Stomach (tissue), 9 donors: ENCODE data around the gene DNAJC16. TPM values are rescaled to one million over a fixed set of nuclear protein-coding genes. Genes with fewer than 3 reads are reported as not detected.
A peak's percentile ranks its signal among the peaks of the same experiment; 100 is the strongest.
"Not testable (repeated sequence)": the region's sequence is repeated elsewhere in the genome, so short reads cannot be mapped to it uniquely, and the experiment has no call there.

Experiments
- DNase-seq, 2 donors: peaks; one replicate each; pipeline versions ENCODE4 v3.0.0 to v3.0.0-alpha.2; 2013 to 2019
- H3K27ac ChIP-seq, 5 donors: fragments of 200-600 bp in 4 of 5; sonication (generic) in 4 of 5; one replicate each; pipeline ENCODE4 v1.5.1; 2013 to 2019; ENCODE audit warnings: mild to moderate bottlenecking in 1 of 5, moderate library complexity in 1 of 5
- H3K27me3 ChIP-seq, 3 donors: fragments of 200-600 bp; sonication (generic); one replicate each; pipeline ENCODE4 v1.5.1; 2017 to 2019; ENCODE audit warnings: mixed run types in 1 of 3
- H3K36me3 ChIP-seq, 4 donors: fragments of 200-600 bp; sonication (generic); 1 replicate in 3 of 4; 2 replicates in 1 of 4; pipeline ENCODE4 v1.5.1; 2016 to 2019
- H3K4me1 ChIP-seq, 4 donors: fragments of 200-600 bp; sonication (generic); one replicate each; pipeline ENCODE4 v1.5.1; 2016 to 2019
- H3K4me3 ChIP-seq, 4 donors: fragments of 200-600 bp; sonication (generic) in 3 of 4; one replicate each; pipeline ENCODE4 v1.5.1; 2016 to 2019; ENCODE audit warnings: mild to moderate bottlenecking in 1 of 4
- H3K9me3 ChIP-seq, 4 donors: fragments of 200-600 bp; sonication (generic); one replicate each; pipeline ENCODE4 v1.5.1; 2016 to 2019
- EP300 ChIP-seq: sonication (generic); formaldehyde crosslinking; IDR thresholded peaks from one replicate; pipeline ENCODE4 v1.6.1; 2017; ENCODE audit warnings: antibody characterized with exemption
- POLR2A ChIP-seq, 4 donors: fragments of 450-650 bp; IDR thresholded peaks; one replicate each; pipeline ENCODE4 v1.6.1; 2016; ENCODE audit warnings: antibody characterized with exemption in 4 of 4, control low read depth in 2 of 4, mild to moderate bottlenecking in 1 of 4, moderate library complexity in 1 of 4
- POLR2AphosphoS5 ChIP-seq, 3 donors: sonication (generic); formaldehyde crosslinking; IDR thresholded peaks; one replicate each; pipeline ENCODE4 v1.6.1; 2016; ENCODE audit warnings: antibody characterized with exemption in 3 of 3
- WGBS, 5 donors: extraction: QIAGEN DNeasy Blood & Tissue Kit in 3 of 5; methylation state at CpG; one replicate each; pipeline versions ENCODE4 v1.1.5 to v1.1.7; 2013 to 2018; 5-methylcytosine and 5-hydroxymethylcytosine counted together
- intact Hi-C: fragments of 100-400 bp; cut with DNase I; formaldehyde crosslinking; loops from one replicate; pipeline ENCODE4 v1.15.1; 2023; ENCODE audit warnings: low total_unique reads
- polyA plus RNA-seq, 3 donors: library from polyadenylated mRNA; stranded (reverse); fragments of 200-250 nt; gene quantifications; one replicate each; pipeline ENCODE4 v1.2.3, GENCODE V29; 2013
- total RNA-seq, 5 donors: library from RNA; depleted of rRNA; stranded (reverse); fragments of >200 nt; gene quantifications; one replicate each; pipeline versions ENCODE4 v1.1.0 to v1.2.3, GENCODE V29; 2014 to 2016
- TF ChIP-seq, protein P1 (sequence below), 7 experiments: fragments of 450-650 bp in 4 of 7; fragments of 200-600 bp in 3 of 7; sonication (generic) in 3 of 7; IDR thresholded peaks; one replicate each; pipeline ENCODE4 v1.5.1; 2016 to 2019; ENCODE audit warnings: antibody characterized with exemption in 7 of 7, control low read depth in 2 of 7, mild to moderate bottlenecking in 1 of 7
- donor health status: healthy with polysubstance abuse.
- donor health status: Bipolar disorder and iron deficiency.
- donor health status: healthy.

DNAJC16 gene
- total and polyA plus RNA-seq, 8 donors: 1.8 to 26.4 (median 8.9) TPM

DNA sequence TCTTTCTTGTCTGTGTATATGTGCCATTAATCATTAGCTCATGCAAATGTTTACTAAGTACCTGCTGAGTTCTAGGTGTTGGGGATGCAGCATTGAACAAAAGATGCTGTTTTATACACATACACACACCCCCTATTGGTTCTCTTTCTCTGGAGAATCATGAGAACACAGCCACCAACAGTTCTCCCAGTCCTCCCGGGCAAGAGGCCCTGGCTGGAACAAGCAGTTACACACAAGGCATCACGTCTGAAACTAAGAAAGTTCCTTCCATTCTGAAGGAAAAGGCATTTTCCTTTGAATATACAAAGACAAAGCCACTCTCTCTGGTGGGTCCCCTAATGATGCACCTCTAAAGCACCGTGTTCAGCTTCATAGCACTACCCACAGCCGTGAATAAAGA, 13.5 kb upstream of the DNAJC16 start:
- no peak overlapping the region for H3K4me3 ChIP-seq
- H3K27ac ChIP-seq: peak overlapping the region in 2 of 5 donors; percentile 18 to 25
- peaks cover 5 to 47% (median 29%) of the 10 kb centered on the region in 4 donors for H3K36me3 ChIP-seq
- no peak for TF ChIP-seq EP300
- TF ChIP-seq, protein P1, sequence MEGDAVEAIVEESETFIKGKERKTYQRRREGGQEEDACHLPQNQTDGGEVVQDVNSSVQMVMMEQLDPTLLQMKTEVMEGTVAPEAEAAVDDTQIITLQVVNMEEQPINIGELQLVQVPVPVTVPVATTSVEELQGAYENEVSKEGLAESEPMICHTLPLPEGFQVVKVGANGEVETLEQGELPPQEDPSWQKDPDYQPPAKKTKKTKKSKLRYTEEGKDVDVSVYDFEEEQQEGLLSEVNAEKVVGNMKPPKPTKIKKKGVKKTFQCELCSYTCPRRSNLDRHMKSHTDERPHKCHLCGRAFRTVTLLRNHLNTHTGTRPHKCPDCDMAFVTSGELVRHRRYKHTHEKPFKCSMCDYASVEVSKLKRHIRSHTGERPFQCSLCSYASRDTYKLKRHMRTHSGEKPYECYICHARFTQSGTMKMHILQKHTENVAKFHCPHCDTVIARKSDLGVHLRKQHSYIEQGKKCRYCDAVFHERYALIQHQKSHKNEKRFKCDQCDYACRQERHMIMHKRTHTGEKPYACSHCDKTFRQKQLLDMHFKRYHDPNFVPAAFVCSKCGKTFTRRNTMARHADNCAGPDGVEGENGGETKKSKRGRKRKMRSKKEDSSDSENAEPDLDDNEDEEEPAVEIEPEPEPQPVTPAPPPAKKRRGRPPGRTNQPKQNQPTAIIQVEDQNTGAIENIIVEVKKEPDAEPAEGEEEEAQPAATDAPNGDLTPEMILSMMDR (IDR thresholded peaks at IDR 0.05): peak in 1 of 7 experiments; percentile 3
- no peak for TF ChIP-seq POLR2AphosphoS5 (IDR thresholded peaks at IDR 0.05)
- WGBS, 5 donors: 51 to 73% (median 56%) methylated on average over 4 of the region's 4 CpGs
- no peaks in the 10 kb centered on the region for H3K9me3 ChIP-seq
- peak in 1 of 2 donors; percentile 25 for DNase-seq
- intact Hi-C loops: no loop called here
- peaks cover 0 to 29% (median 12%) of the 10 kb centered on the region in 4 donors for H3K4me1 ChIP-seq
- H3K27me3 ChIP-seq: no peaks in the 10 kb centered on the region

DNA sequence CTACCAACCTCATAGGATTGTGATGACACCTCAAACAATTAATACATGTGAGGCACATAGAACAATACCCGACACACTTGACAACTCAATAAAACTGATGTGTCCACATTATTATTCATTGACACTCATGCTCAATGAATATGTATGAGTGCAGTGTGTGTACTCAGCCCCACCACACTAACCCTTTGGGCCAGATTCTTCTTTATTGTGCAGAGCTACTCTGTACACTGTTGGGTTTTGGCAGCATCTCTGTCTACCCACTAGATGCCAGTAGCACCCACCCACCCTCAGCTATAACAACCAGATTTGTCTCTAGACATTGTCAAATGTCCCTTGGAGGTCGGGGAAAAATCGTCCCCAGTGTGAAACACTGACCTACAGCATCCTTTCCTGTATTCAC, 12.7 kb upstream of the DNAJC16 start:
- Histone ChIP-seq H3K36me3 (peaks cover 5 to 46% (median 29%) of the 10 kb centered on the region in 4 donors), H3K27me3 (no peaks in the 10 kb centered on the region), H3K9me3 (no peaks in the 10 kb centered on the region), H3K4me3 (no peak overlapping the region), H3K27ac (no peak overlapping the region), H3K4me1 (peaks cover 0 to 29% (median 12%) of the 10 kb centered on the region in 4 donors)
- WGBS, 5 donors: 90 to 94% (median 91%) methylated on average over 3 of the region's 3 CpGs
- peak in 1 of 2 donors; percentile 18 for DNase-seq
- TF ChIP-seq, protein P1 (IDR thresholded peaks at IDR 0.05): no peak
- TF ChIP-seq EP300: no peak
- no peak for TF ChIP-seq POLR2AphosphoS5 (IDR thresholded peaks at IDR 0.05)
- no peak for TF ChIP-seq POLR2A (IDR thresholded peaks at IDR 0.05)
- intact Hi-C loops: no loop called here

DNA sequence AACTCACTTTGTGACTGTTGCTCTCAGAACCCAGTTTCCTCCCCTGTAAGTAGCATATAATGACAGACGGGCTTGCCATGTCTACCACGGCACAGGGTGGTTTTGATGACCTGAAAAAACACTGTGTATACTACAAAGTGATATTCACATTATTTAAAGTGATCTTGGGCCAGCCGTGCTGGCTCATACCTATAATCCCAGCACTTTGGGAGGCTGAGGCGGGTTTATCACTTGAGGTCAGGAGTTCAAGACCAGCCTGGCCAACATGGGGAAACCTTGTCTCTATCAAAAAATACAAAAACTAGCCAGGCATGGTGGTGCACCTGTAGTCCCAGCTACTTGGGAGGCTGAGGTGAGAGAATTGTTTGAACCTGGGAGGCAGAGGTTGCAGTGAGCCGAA, 12.1 kb upstream of the DNAJC16 start:
- H3K9me3 ChIP-seq, H3K27ac ChIP-seq, intact Hi-C loops, H3K4me3 ChIP-seq, H3K27me3 ChIP-seq: not testable (repeated sequence)
- Histone ChIP-seq H3K36me3 (peaks cover 5 to 44% (median 29%) of the 10 kb centered on the region in 4 donors), H3K4me1 (peaks cover 0 to 29% (median 14%) of the 10 kb centered on the region in 4 donors)
- WGBS, 5 donors: 91 to 93% (median 91%) methylated on average over 4 to 5 of the region's 5 CpGs
- DNase-seq: peak in 1 of 2 donors; percentile 20

- 60 to 70% (median 64%) methylated on average over 2 of the region's 2 CpGs for WGBS, 5 donors
- no peak overlapping the region for H3K4me3 ChIP-seq
- peaks cover 0 to 29% (median 14%) of the 10 kb centered on the region in 4 donors for H3K4me1 ChIP-seq
- H3K27me3 ChIP-seq: no peaks in the 10 kb centered on the region
- H3K36me3 ChIP-seq: peaks cover 5 to 44% (median 29%) of the 10 kb centered on the region in 4 donors
- H3K9me3 ChIP-seq: no peaks in the 10 kb centered on the region
- TF ChIP-seq, protein P1 (IDR thresholded peaks at IDR 0.05): no peak
- TF ChIP-seq EP300: no peak
- no peak for TF ChIP-seq POLR2AphosphoS5 (IDR thresholded peaks at IDR 0.05)
- TF ChIP-seq POLR2A (IDR thresholded peaks at IDR 0.05): no peak
- H3K27ac ChIP-seq: no peak overlapping the region
- intact Hi-C loops: no loop called here
- no peak for DNase-seq
Observed at GRCh38 chr1:15515022-15515663, 11.5 kb upstream of the DNAJC16 start.

DNA sequence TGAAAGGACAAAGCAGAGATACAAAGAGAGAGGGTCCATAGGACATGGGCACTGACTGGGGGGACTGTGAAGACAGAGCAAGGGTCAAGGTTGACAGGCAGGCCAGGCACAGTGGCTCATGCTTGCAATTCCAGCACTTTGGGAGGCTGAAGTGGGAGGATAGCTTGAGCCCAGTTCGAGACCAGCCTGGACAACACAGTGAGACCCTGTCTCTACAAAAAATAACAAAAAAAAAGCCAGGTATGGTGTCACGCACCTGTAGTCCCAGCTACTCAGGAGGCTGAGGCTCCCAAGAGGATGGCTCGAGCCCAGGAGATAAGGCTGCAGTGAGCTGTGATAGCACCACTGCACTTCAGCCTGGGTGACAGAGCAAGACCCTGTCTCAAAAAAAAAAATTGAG, 7.0 kb upstream of the DNAJC16 start:
- no peak for TF ChIP-seq POLR2A (IDR thresholded peaks at IDR 0.05)
- TF ChIP-seq, protein P1 (IDR thresholded peaks at IDR 0.05): no peak
- no peak for TF ChIP-seq EP300
- no peak for TF ChIP-seq POLR2AphosphoS5 (IDR thresholded peaks at IDR 0.05)
- 85 to 98% (median 92%) methylated on average over 3 of the region's 3 CpGs for WGBS, 5 donors
- Histone ChIP-seq H3K9me3 (no peaks in the 10 kb centered on the region), H3K27me3 (no peaks in the 10 kb centered on the region), H3K36me3 (peaks cover 0 to 28% (median 19%) of the 10 kb centered on the region in 4 donors), H3K27ac (no peak overlapping the region), H3K4me1 (peaks cover 11 to 32% (median 21%) of the 10 kb centered on the region in 4 donors), H3K4me3 (no peak overlapping the region)
- DNase-seq: no peak
- intact Hi-C loops: no loop called here

GRCh38 chr1:15521206-15521906, 5.3 kb upstream of the DNAJC16 start:
- H3K27me3 ChIP-seq, H3K9me3 ChIP-seq, intact Hi-C loops, H3K4me3 ChIP-seq, H3K27ac ChIP-seq: not testable (repeated sequence)
- Histone ChIP-seq H3K36me3 (peaks cover 0 to 21% (median 17%) of the 10 kb centered on the region in 4 donors), H3K4me1 (peaks cover 22 to 40% (median 29%) of the 10 kb centered on the region in 4 donors)
- peak in 1 of 2 donors; percentile 10 for DNase-seq
- 86 to 95% (median 89%) methylated on average over 16 to 17 of the region's 17 CpGs for WGBS, 5 donors
